AG04449 (cell line): ENCODE measurements around the gene SLC37A1.

Experiments used
- CTCF ChIA-PET: fragments of 350-600 bp; formaldehyde crosslinking; extraction: SDS; loops from one replicate; lab custom pipeline; 2021; ENCODE audit warnings: antibody characterized with exemption; lab: Yijun Ruan, JAX
- POLR2A ChIA-PET: fragments of 400-600, 350-600 bp; formaldehyde crosslinking; extraction: SDS; loops from one replicate; lab custom pipeline; 2020; ENCODE audit warnings: antibody characterized with exemption, inconsistent platforms; lab: Yijun Ruan, JAX
- DNase-seq: peaks from one replicate; pipeline ENCODE4 v3.0.0-alpha.2; 2010; ENCODE audit warnings: low read depth, low spot score
- H3K4me3 ChIP-seq: 2 replicates; pipeline ENCODE4 v1.5.1; 2011; ENCODE audit warnings: low read depth, mild to moderate bottlenecking, control low read depth, low read length
- CTCF ChIP-seq: IDR thresholded peaks from one replicate; pipeline ENCODE4 v1.5.1; 2011; ENCODE audit warnings: mild to moderate bottlenecking, moderate library complexity, low read length, control low read depth, inconsistent platforms; ENCODE audit not compliant: insufficient read depth; ENCODE audit errors: missing control alignments

SLC37A1 gene

DNA sequence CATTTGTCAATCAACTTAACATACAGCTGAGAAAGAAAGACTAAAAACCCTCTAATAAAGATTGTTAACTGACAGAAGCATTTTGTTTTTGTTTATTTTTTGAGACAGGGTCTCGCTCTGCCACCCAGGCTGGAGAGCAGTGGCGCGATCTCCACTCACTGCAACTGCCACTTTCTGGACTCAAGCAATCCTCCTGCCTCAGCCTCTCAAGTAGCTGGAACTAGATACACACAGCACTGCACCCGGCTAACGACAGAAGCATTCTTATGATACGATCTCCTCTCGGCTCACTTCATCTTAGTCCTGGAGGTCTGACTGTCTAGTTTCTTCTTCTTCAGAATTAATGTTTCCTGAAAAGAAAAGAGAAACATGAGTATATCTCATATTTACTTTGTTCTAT is 41.1 kb upstream of the SLC37A1 start:
- H3K4me3 ChIP-seq, result no peak overlapping the region
- no peak for DNase-seq
- ChIA-PET POLR2A (no interaction called here), CTCF (no interaction called here)
- no peak for TF ChIP-seq CTCF

- no peak overlapping the region for H3K4me3 ChIP-seq
- TF ChIP-seq CTCF, result no peak
- DNase-seq, result no peak
- POLR2A ChIA-PET, result interaction anchor here (0.7 kb wide), 1 partner anchor 315 kb away, joined by 3 read pairs; no protein-coding TSS in a partner anchor
- CTCF ChIA-PET, result no interaction called here
Measured at GRCh38 chr21:42473498-42474042, 40.1 kb upstream of the SLC37A1 start.

GRCh38 chr21:42474043-42474831 is 39.4 kb upstream of the SLC37A1 start:
- H3K4me3 ChIP-seq, result no peak overlapping the region
- ChIA-PET CTCF (no interaction called here), POLR2A (interaction anchor here (0.7 kb wide), 1 partner anchor 316 kb away, joined by 3 read pairs; no protein-coding TSS in a partner anchor)
- TF ChIP-seq CTCF, result no peak
- no peak for DNase-seq

- no peak overlapping the region for H3K4me3 ChIP-seq
- ChIA-PET CTCF (no interaction called here), POLR2A (no interaction called here)
- DNase-seq, result no peak
- no peak for TF ChIP-seq CTCF
Measured at GRCh38 chr21:42475036-42475435, 38.6 kb upstream of the SLC37A1 start.

DNA sequence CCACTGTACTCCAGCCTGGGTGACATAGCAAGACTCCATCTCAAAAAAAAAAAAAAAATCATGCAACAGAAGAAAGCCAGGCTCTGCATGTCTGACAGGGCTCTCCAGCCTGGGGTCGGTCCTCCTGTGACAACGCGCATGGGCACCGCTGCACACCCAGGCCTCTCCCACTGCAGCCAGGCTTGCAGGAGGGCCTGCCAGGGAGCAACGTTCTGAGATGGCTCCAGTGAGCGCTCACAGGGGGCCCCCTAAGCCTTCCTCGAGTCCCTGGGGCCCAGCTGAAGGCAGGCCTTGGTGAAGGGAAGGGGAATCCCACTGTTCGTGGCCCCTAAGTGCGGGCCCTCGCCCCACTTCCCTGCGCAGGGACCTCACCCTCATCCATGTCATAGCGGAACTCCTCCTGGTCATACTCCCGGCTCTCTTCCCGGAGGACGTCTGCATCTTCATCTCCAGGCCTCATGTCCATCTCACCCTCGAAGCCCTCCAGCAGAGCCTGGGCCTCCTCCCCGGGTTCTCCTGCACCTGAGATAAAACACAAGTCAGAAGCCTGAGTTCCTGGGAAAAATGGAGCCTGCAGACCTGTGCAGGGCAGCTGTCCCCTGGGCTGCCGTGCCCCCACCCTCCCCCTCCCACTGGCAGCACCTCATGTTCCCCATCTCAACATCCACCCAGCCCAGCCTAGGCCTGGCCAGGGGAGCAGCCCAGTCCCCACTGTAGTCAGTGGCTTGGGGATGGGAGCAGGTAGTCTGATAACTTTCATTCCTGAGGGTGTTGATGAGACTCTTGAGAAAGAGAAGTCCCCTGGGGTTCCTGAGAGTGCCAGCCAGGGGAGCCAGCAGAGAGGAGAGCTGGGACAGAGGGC is 37.9 kb upstream of the SLC37A1 start:
- POLR2A ChIA-PET, result no interaction called here
- CTCF ChIA-PET, result no interaction called here
- no peak for TF ChIP-seq CTCF

More for the DNA sequence above, 37.9 kb upstream of the SLC37A1 start:
- no peak overlapping the region for H3K4me3 ChIP-seq
- no peak for DNase-seq
